Measurements from ENCODE around the gene ATP10A. TPM values are rescaled to one million over a fixed set of nuclear protein-coding genes. Genes with fewer than 3 reads are reported as not detected.
"Not testable (repeated sequence)": the region's sequence is repeated elsewhere in the genome, so short reads cannot be mapped to it uniquely, and the experiment has no call there.

Gene ATP10A
- total RNA-seq, 2 experiments from 2014 or later: 0.06 TPM; not detected in 1

DNA sequence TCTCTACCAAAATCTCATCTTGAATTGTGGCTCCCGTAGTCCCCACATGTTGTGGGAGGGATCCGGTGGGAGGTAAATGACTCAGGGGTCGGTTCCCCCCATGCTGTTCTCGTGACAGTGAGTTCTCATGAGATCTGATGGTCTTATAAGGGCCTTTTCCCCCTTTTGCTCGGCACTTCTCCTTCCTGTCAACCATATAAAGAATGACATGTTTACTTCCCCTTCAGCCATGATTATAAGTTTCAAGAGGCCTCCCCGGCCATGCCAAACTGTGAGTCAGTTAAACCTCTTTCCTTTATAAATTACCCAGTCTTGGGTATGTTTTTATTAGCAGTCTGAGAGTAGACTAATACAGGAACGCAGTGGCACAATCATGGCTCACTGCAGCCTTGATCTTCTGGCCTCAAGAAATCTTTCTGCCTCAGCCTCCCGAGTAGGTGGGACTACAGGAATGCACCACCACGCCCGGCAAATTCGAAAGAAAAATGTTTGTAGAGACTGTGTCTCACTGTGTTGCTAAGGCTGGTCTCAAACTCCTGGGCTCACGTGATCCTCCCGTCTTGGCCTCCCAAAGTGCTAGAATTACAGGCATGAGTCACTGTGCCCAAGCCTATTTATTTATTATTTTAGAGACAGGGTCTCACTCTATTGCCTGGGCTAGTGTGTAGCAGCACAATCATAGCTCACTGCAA is 101.0 kb downstream of the ATP10A start:
- H3K4me2 ChIP-seq (ENCODE audit: low read length): no peak overlapping the region
- H3K36me3 ChIP-seq (ENCODE audit: insufficient read depth, low read length): no peaks in the 10 kb centered on the region
- no peak overlapping the region for H3K4me3 ChIP-seq (ENCODE audit: low read depth, low read length, poor library complexity, severe bottlenecking)
- no peak for TF ChIP-seq EZH2phosphoT487 (IDR thresholded peaks at IDR 0.05; ENCODE audit: borderline replicate concordance, low read depth, low read length)
- TF ChIP-seq, protein P1, sequence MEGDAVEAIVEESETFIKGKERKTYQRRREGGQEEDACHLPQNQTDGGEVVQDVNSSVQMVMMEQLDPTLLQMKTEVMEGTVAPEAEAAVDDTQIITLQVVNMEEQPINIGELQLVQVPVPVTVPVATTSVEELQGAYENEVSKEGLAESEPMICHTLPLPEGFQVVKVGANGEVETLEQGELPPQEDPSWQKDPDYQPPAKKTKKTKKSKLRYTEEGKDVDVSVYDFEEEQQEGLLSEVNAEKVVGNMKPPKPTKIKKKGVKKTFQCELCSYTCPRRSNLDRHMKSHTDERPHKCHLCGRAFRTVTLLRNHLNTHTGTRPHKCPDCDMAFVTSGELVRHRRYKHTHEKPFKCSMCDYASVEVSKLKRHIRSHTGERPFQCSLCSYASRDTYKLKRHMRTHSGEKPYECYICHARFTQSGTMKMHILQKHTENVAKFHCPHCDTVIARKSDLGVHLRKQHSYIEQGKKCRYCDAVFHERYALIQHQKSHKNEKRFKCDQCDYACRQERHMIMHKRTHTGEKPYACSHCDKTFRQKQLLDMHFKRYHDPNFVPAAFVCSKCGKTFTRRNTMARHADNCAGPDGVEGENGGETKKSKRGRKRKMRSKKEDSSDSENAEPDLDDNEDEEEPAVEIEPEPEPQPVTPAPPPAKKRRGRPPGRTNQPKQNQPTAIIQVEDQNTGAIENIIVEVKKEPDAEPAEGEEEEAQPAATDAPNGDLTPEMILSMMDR (conservative IDR thresholded peaks at IDR 0.05; ENCODE audit: low read length): no peak
- BruUV-seq (replicated peaks): no TSS peak
- no peaks in the 10 kb centered on the region for H4K20me1 ChIP-seq (ENCODE audit: insufficient read depth, low read length)
- no peaks in the 10 kb centered on the region for H3K9me2 ChIP-seq (ENCODE audit: insufficient read depth, low read length)
- CTCF ChIA-PET (ENCODE audit: unreplicated experiment): no interaction called here
- intact Hi-C loops (cut with micrococcal nuclease; ENCODE audit: unreplicated experiment): no loop called here
- no peaks in the 10 kb centered on the region for H3K79me2 ChIP-seq (ENCODE audit: insufficient read depth, low read depth, low read length)
- no peak overlapping the region for H3K27ac ChIP-seq (ENCODE audit: low read depth, low read length, poor library complexity, severe bottlenecking)
- DNase-seq (ENCODE audit: low spot score): no peak
- H3K4me1 ChIP-seq (ENCODE audit: insufficient read depth, low read length, poor library complexity, severe bottlenecking): no peaks in the 10 kb centered on the region
- POLR2A ChIA-PET: no interaction called here
- H2AFZ ChIP-seq (ENCODE audit: low read length): no peak overlapping the region
- 0 out of 2 replicates have a peak, but pooled peaks cover 6% of the 10 kb centered on the region for H3K9me3 ChIP-seq (ENCODE audit: low read length)

DNA sequence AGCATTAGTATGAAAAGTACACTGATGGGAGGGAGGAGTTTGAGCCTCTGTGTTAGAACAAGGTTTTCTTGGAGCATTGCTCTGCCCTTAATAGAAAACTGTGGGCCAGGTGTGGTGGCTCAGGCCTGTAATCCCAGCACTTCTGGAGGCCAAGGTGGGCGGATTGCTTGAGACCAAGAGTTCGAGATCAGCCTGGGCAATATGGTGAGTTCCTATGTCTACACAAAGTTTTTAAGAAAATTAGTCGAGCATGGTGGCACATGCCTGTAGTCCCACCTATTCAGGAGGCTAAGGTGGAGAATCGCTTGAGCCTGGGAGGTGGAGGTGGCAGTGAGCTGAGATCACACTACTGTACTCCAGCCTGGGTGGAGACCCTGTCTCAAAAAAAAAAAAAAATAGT is 103.7 kb downstream of the ATP10A start:
- intact Hi-C loops (cut with micrococcal nuclease; ENCODE audit: unreplicated experiment): no loop called here
- H3K9me2 ChIP-seq (ENCODE audit: insufficient read depth, low read length): no peaks in the 10 kb centered on the region
- no peaks in the 10 kb centered on the region for H3K36me3 ChIP-seq (ENCODE audit: insufficient read depth, low read length)
- no peaks in the 10 kb centered on the region for H3K79me2 ChIP-seq (ENCODE audit: insufficient read depth, low read depth, low read length)
- no peak for DNase-seq (ENCODE audit: low spot score)
- no peak overlapping the region for H3K27ac ChIP-seq (ENCODE audit: low read depth, low read length, poor library complexity, severe bottlenecking)
- TF ChIP-seq, protein P1 (conservative IDR thresholded peaks at IDR 0.05; ENCODE audit: low read length): no peak
- TF ChIP-seq EZH2phosphoT487 (IDR thresholded peaks at IDR 0.05; ENCODE audit: borderline replicate concordance, low read depth, low read length): no peak
- H3K4me1 ChIP-seq (ENCODE audit: insufficient read depth, low read length, poor library complexity, severe bottlenecking): no peaks in the 10 kb centered on the region
- H3K4me2 ChIP-seq (ENCODE audit: low read length): no peak overlapping the region
- CTCF ChIA-PET (ENCODE audit: unreplicated experiment): no interaction called here
- no peak overlapping the region for H2AFZ ChIP-seq (ENCODE audit: low read length)
- BruUV-seq (replicated peaks): no TSS peak
- H3K9me3 ChIP-seq (ENCODE audit: low read length): no peaks in the 10 kb centered on the region
- H3K4me3 ChIP-seq (ENCODE audit: low read depth, low read length, poor library complexity, severe bottlenecking): no peak overlapping the region
- no peaks in the 10 kb centered on the region for H4K20me1 ChIP-seq (ENCODE audit: insufficient read depth, low read length)
- POLR2A ChIA-PET: no interaction called here

DNA sequence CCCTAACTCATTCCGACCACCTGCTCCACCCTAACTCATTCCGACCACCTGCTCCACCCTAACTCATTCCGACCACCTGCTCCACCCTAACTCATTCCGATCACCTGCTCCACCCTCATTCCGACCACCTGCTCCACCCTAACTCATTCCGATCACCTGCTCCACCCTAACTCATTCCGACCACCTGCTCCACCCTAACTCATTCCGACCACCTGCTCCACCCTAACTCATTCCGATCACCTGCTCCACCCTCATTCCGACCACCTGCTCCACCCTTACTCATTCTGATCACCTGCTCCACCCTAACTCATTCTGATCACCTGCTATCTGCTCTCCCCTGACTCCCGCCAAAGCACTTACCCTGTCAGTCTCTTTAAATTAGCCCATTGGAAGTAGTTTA is 104.5 kb downstream of the ATP10A start:
- DNase-seq (ENCODE audit: low spot score); H3K36me3 ChIP-seq (ENCODE audit: insufficient read depth, low read length); H3K4me3 ChIP-seq (ENCODE audit: low read depth, low read length, poor library complexity, severe bottlenecking); H3K27ac ChIP-seq (ENCODE audit: low read depth, low read length, poor library complexity, severe bottlenecking); BruUV-seq (replicated peaks); H3K79me2 ChIP-seq (ENCODE audit: insufficient read depth, low read depth, low read length); H3K9me2 ChIP-seq (ENCODE audit: insufficient read depth, low read length); POLR2A ChIA-PET; H2AFZ ChIP-seq (ENCODE audit: low read length); H3K4me1 ChIP-seq (ENCODE audit: insufficient read depth, low read length, poor library complexity, severe bottlenecking); H3K4me2 ChIP-seq (ENCODE audit: low read length); H3K9me3 ChIP-seq (ENCODE audit: low read length); H4K20me1 ChIP-seq (ENCODE audit: insufficient read depth, low read length); CTCF ChIA-PET (ENCODE audit: unreplicated experiment); intact Hi-C loops (cut with micrococcal nuclease; ENCODE audit: unreplicated experiment): not testable (repeated sequence)
